DOHH2 (cell line): ENCODE measurements around the gene DCST2.
"Not testable (repeated sequence)": the region's sequence is repeated elsewhere in the genome, so short reads cannot be mapped to it uniquely, and the experiment has no call there.

Experiments
- H3F3A ChIP-seq: fragments of 200-600 bp; sonication (generic), shearing (Covaris generic); 2 replicates; pipeline ENCODE4 v1.6.0; 2016; ENCODE audit warnings: antibody characterized with exemption, mild to moderate bottlenecking; ENCODE audit not compliant: control insufficient read depth, insufficient read depth
- H3K27ac ChIP-seq: fragments of 200-600 bp; sonication (generic); 2 replicates; pipeline ENCODE4 v1.5.1; 2014; ENCODE audit warnings: low read depth, mild to moderate bottlenecking, low read length, moderate library complexity
- H3K27me3 ChIP-seq: fragments of 200-600 bp; sonication (generic); 2 replicates; pipeline ENCODE4 v1.6.1; 2014; ENCODE audit warnings: mild to moderate bottlenecking, low read length, mixed read lengths; ENCODE audit not compliant: control insufficient read depth
- H3K36me3 ChIP-seq: fragments of 200-600 bp; sonication (generic); 2 replicates; pipeline ENCODE4 v1.6.1; 2014; ENCODE audit warnings: mild to moderate bottlenecking, low read length, moderate library complexity, mixed read lengths; ENCODE audit not compliant: control insufficient read depth
- H3K4me1 ChIP-seq: fragments of 200-600 bp; sonication (generic); 2 replicates; pipeline ENCODE4 v1.6.1; 2014; ENCODE audit warnings: mild to moderate bottlenecking, low read length, mixed read lengths; ENCODE audit not compliant: control insufficient read depth
- H3K4me2 ChIP-seq: fragments of 200-600 bp; sonication (generic); 2 replicates; pipeline ENCODE4 v1.6.0; 2014; ENCODE audit warnings: mild to moderate bottlenecking, low read length, moderate library complexity
- H3K4me3 ChIP-seq: fragments of 200-600 bp; sonication (generic); 2 replicates; pipeline ENCODE4 v1.5.1; 2014; ENCODE audit warnings: mild to moderate bottlenecking, low read length, mixed read lengths
- H3K79me2 ChIP-seq: fragments of 200-600 bp; sonication (generic); 2 replicates; pipeline ENCODE4 v1.6.1; 2014; ENCODE audit warnings: mild to moderate bottlenecking, low read length, mixed read lengths; ENCODE audit not compliant: control insufficient read depth
- H3K9me2 ChIP-seq: fragments of 200-600 bp; sonication (generic); replicated peaks from 2 replicates; pipeline ENCODE4 v1.6.1; 2014; ENCODE audit warnings: mild to moderate bottlenecking, low read length, mixed read lengths; ENCODE audit not compliant: control insufficient read depth
- H3K9me3 ChIP-seq: fragments of 200-600 bp; sonication (generic); 2 replicates; pipeline ENCODE4 v1.6.1; 2014; ENCODE audit warnings: antibody characterized with exemption, low read length, mixed read lengths; ENCODE audit not compliant: control insufficient read depth, insufficient read depth
- H4K20me1 ChIP-seq: fragments of 200-600 bp; sonication (generic); 2 replicates; pipeline ENCODE4 v1.6.0; 2014; ENCODE audit warnings: low read depth, mild to moderate bottlenecking, antibody characterized with exemption, low read length, moderate library complexity; ENCODE audit not compliant: control insufficient read depth, insufficient read depth
- CTCF ChIP-seq: fragments of 200-600 bp; sonication (generic); IDR thresholded peaks from one replicate; pipeline ENCODE4 v1.5.1; 2014; ENCODE audit warnings: antibody characterized with exemption, mild to moderate bottlenecking, low read depth, low read length; ENCODE audit not compliant: poor library complexity, severe bottlenecking
- EZH2phosphoT487 ChIP-seq: fragments of 200-600 bp; sonication (generic); IDR thresholded peaks from 2 replicates; pipeline ENCODE4 v1.6.1; 2017; ENCODE audit warnings: borderline replicate concordance, mild to moderate bottlenecking, antibody characterized with exemption, low read length, moderate library complexity, mixed read lengths

The DCST2 gene

GRCh38 chr1:154998201-154998780 is 35.3 kb downstream of the DCST2 start:
- no peaks in the 10 kb centered on the region for H3K9me2 ChIP-seq
- no peaks in the 10 kb centered on the region for H4K20me1 ChIP-seq
- H3K4me2 ChIP-seq, result peak overlapping the region; percentile 81; the same call in 1 of the 2 replicates
- H3K4me3 ChIP-seq, result peak overlapping the region; percentile 92
- H3K79me2 ChIP-seq, result peaks cover 7% of the 10 kb centered on the region
- TF ChIP-seq CTCF (peak; percentile 59), EZH2phosphoT487 (no peak)
- H3K9me3 ChIP-seq, result no peaks in the 10 kb centered on the region
- H3F3A ChIP-seq, result peaks cover 31% of the 10 kb centered on the region
- no peaks in the 10 kb centered on the region for H3K36me3 ChIP-seq
- no peaks in the 10 kb centered on the region for H3K27me3 ChIP-seq
- no peak overlapping the region for H3K27ac ChIP-seq
- H3K4me1 ChIP-seq, result peaks cover 27% of the 10 kb centered on the region

- H3K4me2 ChIP-seq, result no peak overlapping the region
- no peak overlapping the region for H3K4me3 ChIP-seq
- no peaks in the 10 kb centered on the region for H3K79me2 ChIP-seq
- H3K4me1 ChIP-seq, result peaks cover 27% of the 10 kb centered on the region
- H3K27ac ChIP-seq, result no peak overlapping the region
- no peaks in the 10 kb centered on the region for H3K9me3 ChIP-seq
- no peaks in the 10 kb centered on the region for H3K27me3 ChIP-seq
- H4K20me1 ChIP-seq, result no peaks in the 10 kb centered on the region
- peaks cover 31% of the 10 kb centered on the region for H3F3A ChIP-seq
- H3K9me2 ChIP-seq, result no peaks in the 10 kb centered on the region
- TF ChIP-seq EZH2phosphoT487, result no peak
- TF ChIP-seq CTCF, result no peak
- no peaks in the 10 kb centered on the region; the same call in 1 of the 2 replicates for H3K36me3 ChIP-seq
Measured at GRCh38 chr1:154996966-154997701, 36.4 kb downstream of the DCST2 start.

- H3K4me3 ChIP-seq, H3K4me2 ChIP-seq, H3K9me2 ChIP-seq, H3K27me3 ChIP-seq, H3K9me3 ChIP-seq, H3K36me3 ChIP-seq, H4K20me1 ChIP-seq, H3K27ac ChIP-seq, H3K79me2 ChIP-seq: not testable (repeated sequence)
- peak; percentile 41 for TF ChIP-seq CTCF
- Histone ChIP-seq H3K4me1 (peaks cover 19% of the 10 kb centered on the region), H3F3A (peaks cover 27% of the 10 kb centered on the region)
Measured at GRCh38 chr1:154995301-154995983, 38.1 kb downstream of the DCST2 start.
